NCI-H2081 (cell line): Measurements from ENCODE around the gene GGTLC1.
"Not testable (repeated sequence)": the region's sequence is repeated elsewhere in the genome, so short reads cannot be mapped to it uniquely, and the experiment has no call there.

Experiments used
- DNase-seq, 2 experiments: peaks; one replicate each; lab custom pipeline; 2025; lab: John Stamatoyannopoulos, UW

Gene GGTLC1

GRCh38 chr20:23994001-23994633 is 5.5 kb upstream of the GGTLC1 start:
- DNase-seq = not testable (repeated sequence)

- not testable (repeated sequence) for DNase-seq
Measured at GRCh38 chr20:23993440-23993839, 4.9 kb upstream of the GGTLC1 start.

- not testable (repeated sequence) for DNase-seq
Measured at GRCh38 chr20:23990296-23990695, 1.7 kb upstream of the GGTLC1 start.

GRCh38 chr20:23988966-23989365 is 387 bp upstream of the GGTLC1 start:
- not testable (repeated sequence) for DNase-seq

- DNase-seq = not testable (repeated sequence)
Measured at GRCh38 chr20:23986716-23987115, 1.9 kb downstream of the GGTLC1 start.

- DNase-seq = not testable (repeated sequence)
Measured at GRCh38 chr20:23986310-23986709, 2.3 kb downstream of the GGTLC1 start.

GRCh38 chr20:23985790-23986225 is 2.8 kb downstream of the GGTLC1 start:
- not testable (repeated sequence) for DNase-seq

- DNase-seq = not testable (repeated sequence)
Measured at GRCh38 chr20:23985066-23985789, 3.4 kb downstream of the GGTLC1 start.

- not testable (repeated sequence) for DNase-seq
Measured at GRCh38 chr20:23984476-23985023, 4.0 kb downstream of the GGTLC1 start.

- DNase-seq = not testable (repeated sequence)
Measured at GRCh38 chr20:23982112-23983018, 6.2 kb downstream of the GGTLC1 start.

GRCh38 chr20:23981526-23981925 is 7.1 kb downstream of the GGTLC1 start:
- DNase-seq = not testable (repeated sequence)

GRCh38 chr20:23981014-23981413 is 7.6 kb downstream of the GGTLC1 start:
- not testable (repeated sequence) for DNase-seq

- DNase-seq = not testable (repeated sequence)
Measured at GRCh38 chr20:23979899-23980811, 8.4 kb downstream of the GGTLC1 start.

GRCh38 chr20:23979380-23979779 is 9.2 kb downstream of the GGTLC1 start:
- DNase-seq = not testable (repeated sequence)

GRCh38 chr20:23978457-23978856 is 10.1 kb downstream of the GGTLC1 start:
- DNase-seq = not testable (repeated sequence)

- DNase-seq = no peak
Measured at GRCh38 chr20:23974966-23975365, 13.6 kb downstream of the GGTLC1 start.

GRCh38 chr20:23971310-23971709 is 17.3 kb downstream of the GGTLC1 start:
- DNase-seq = no peak

- no peak for DNase-seq
Measured at GRCh38 chr20:23970049-23970448, 18.5 kb downstream of the GGTLC1 start.

- no peak for DNase-seq
Measured at GRCh38 chr20:23967616-23967979, 21.0 kb downstream of the GGTLC1 start.

- no peak for DNase-seq
Measured at GRCh38 chr20:23966927-23967615, 21.5 kb downstream of the GGTLC1 start.
